ENCODE results near the gene ATF7.
"Not testable (repeated sequence)": the region's sequence is repeated elsewhere in the genome, so short reads cannot be mapped to it uniquely, and the experiment has no call there.

GRCh38 chr12:53598971-53599370, 27.2 kb downstream of the ATF7 start:
- TF ChIP-seq POLR2AphosphoS5 (IDR thresholded peaks at IDR 0.05; ENCODE audit: borderline replicate concordance, low read depth, low read length); EZH2 (IDR thresholded peaks at IDR 0.05): not testable (repeated sequence)
